Measurements from ENCODE around the gene UCHL5. TPM values are rescaled to one million over a fixed set of nuclear protein-coding genes. Genes with fewer than 3 reads are reported as not detected.
"Not testable (repeated sequence)": the region's sequence is repeated elsewhere in the genome, so short reads cannot be mapped to it uniquely, and the experiment has no call there.

UCHL5 gene
- total and polyA plus RNA-seq, 2 donors (not counting 1 experiment from before 2014, with no cell fraction given), result 7.8 to 31.5 TPM

DNA sequence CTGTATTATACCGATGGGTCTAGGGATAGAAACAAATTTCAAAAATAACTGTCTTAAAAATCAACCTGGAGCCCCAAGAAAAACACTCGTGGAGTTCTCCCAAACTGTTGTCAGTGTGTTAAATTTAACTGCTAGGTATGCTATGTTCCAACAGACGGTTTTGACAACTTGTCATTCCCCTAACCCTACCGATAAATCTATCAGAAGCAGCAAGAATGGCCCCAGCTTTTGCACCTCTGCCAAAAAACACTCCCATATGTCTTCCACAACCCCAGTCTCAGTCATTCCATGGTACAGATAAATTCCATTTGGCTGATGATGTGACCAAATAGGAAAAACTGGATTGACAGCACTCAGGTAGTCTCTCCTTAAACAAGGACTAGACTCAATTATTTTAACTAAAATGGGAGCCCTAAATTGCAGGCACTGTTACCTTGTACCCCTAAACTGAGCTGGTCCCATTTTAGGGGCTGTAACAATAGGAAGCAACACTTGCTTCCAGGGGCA is 4.9 kb downstream of the UCHL5 start:
- Histone ChIP-seq H3K9ac (ENCODE audit: low read length) (no peak overlapping the region), H2AFZ (ENCODE audit: insufficient read depth, low read depth, low read length, poor library complexity, severe bottlenecking) (no peak overlapping the region), H3K9me3 (ENCODE audit: control extremely low read depth in 1 of 3, control insufficient read depth in 2 of 3, insufficient read depth in 1 of 3, low read length in 2 of 3) (no peaks in the 10 kb centered on the region), H4K20me1 (ENCODE audit: control insufficient read depth, insufficient read depth, low read length, poor library complexity, severe bottlenecking) (peaks cover 26% of the 10 kb centered on the region), H3K36me3 (replicated peaks in 1 of 2; ENCODE audit: control extremely low read depth in 1 of 2, control insufficient read depth in 1 of 2, extremely low read depth in 1 of 2, insufficient read depth in 2 of 2, low read length in 1 of 2) (peaks cover 0 to 13% of the 10 kb centered on the region in 2 experiments), H3K4me2 (replicated peaks; ENCODE audit: low read depth, low read length, poor library complexity, severe bottlenecking) (no peak overlapping the region), H3K27me3 (replicated peaks in 1 of 4; ENCODE audit: control extremely low read depth in 1 of 4, control insufficient read depth in 3 of 4, insufficient read depth in 4 of 4, low read length in 3 of 4) (no peaks in the 10 kb centered on the region), H3K4me1 (ENCODE audit: control insufficient read depth in 2 of 2, insufficient read depth in 2 of 2, low read length in 2 of 2) (peaks cover 9 to 13% of the 10 kb centered on the region in 2 donors), H3K79me2 (ENCODE audit: control insufficient read depth, insufficient read depth, low read length) (peaks cover 66% of the 10 kb centered on the region), H3K27ac (ENCODE audit: low read length in 2 of 2) (no peak overlapping the region), H3K4me3 (ENCODE audit: control extremely low read depth in 1 of 5, extremely low read depth in 1 of 5, insufficient read depth in 1 of 5, low read depth in 2 of 5, low read length in 4 of 5) (no peak overlapping the region)
- Mint-ChIP-seq H3K9me3 (ENCODE audit: insufficient read depth) (no peaks in the 10 kb centered on the region), H3K27me3 (no peaks in the 10 kb centered on the region), H3K4me1 (peaks cover 22% of the 10 kb centered on the region), H3K27ac (no peak overlapping the region), H3K4me3 (no peak overlapping the region)
- ChIA-PET CTCF (no interaction called here), POLR2A (no interaction called here)
- DNase-seq, result no peak
- no peak for TF ChIP-seq CTCF (IDR thresholded peaks at IDR 0.05)
- no peak for TF ChIP-seq EZH2 (IDR thresholded peaks at IDR 0.05; ENCODE audit: borderline replicate concordance, insufficient read depth, low read depth, low read length, poor library complexity, severe bottlenecking)
- 100% methylated on average over 2 of the region's 4 CpGs for WGBS (ENCODE audit: insufficient coverage)
- no peak for ATAC-seq (ENCODE audit: low read depth)
- intact Hi-C loops (cut with micrococcal nuclease), result no loop called here

GRCh38 chr1:193048913-193049312 is 10.2 kb downstream of the UCHL5 start:
- H3K9me3 ChIP-seq (ENCODE audit: control extremely low read depth in 1 of 3, control insufficient read depth in 2 of 3, insufficient read depth in 1 of 3, low read length in 2 of 3); POLR2A ChIA-PET; H3K4me3 Mint-ChIP-seq; H3K4me1 ChIP-seq (ENCODE audit: control insufficient read depth in 2 of 2, insufficient read depth in 2 of 2, low read length in 2 of 2); H2AFZ ChIP-seq (ENCODE audit: insufficient read depth, low read depth, low read length, poor library complexity, severe bottlenecking); H3K27ac ChIP-seq (ENCODE audit: low read length in 2 of 2); H3K27ac Mint-ChIP-seq; H3K4me3 ChIP-seq (ENCODE audit: control extremely low read depth in 1 of 5, extremely low read depth in 1 of 5, insufficient read depth in 1 of 5, low read depth in 2 of 5, low read length in 4 of 5); intact Hi-C loops (cut with micrococcal nuclease); H3K9me3 Mint-ChIP-seq (ENCODE audit: insufficient read depth); H3K4me1 Mint-ChIP-seq; H3K27me3 ChIP-seq (replicated peaks in 1 of 4; ENCODE audit: control extremely low read depth in 1 of 4, control insufficient read depth in 3 of 4, insufficient read depth in 4 of 4, low read length in 3 of 4); ATAC-seq (ENCODE audit: low read depth); DNase-seq; H3K27me3 Mint-ChIP-seq; H3K9ac ChIP-seq (ENCODE audit: low read length); H3K4me2 ChIP-seq (replicated peaks; ENCODE audit: low read depth, low read length, poor library complexity, severe bottlenecking): not testable (repeated sequence)
- H3K36me3 ChIP-seq (replicated peaks in 1 of 2; ENCODE audit: control extremely low read depth in 1 of 2, control insufficient read depth in 1 of 2, extremely low read depth in 1 of 2, insufficient read depth in 2 of 2, low read length in 1 of 2), result peaks cover 0 to 22% of the 10 kb centered on the region in 2 experiments
- WGBS (ENCODE audit: insufficient coverage), result 100% methylated on average over 2 of the region's 5 CpGs
- H3K79me2 ChIP-seq (ENCODE audit: control insufficient read depth, insufficient read depth, low read length), result peaks cover 18% of the 10 kb centered on the region
- H4K20me1 ChIP-seq (ENCODE audit: control insufficient read depth, insufficient read depth, low read length, poor library complexity, severe bottlenecking), result peaks cover 17% of the 10 kb centered on the region
- CTCF ChIA-PET, result interaction anchor here (1.6 kb wide), 1 partner anchor 575 kb away, joined by 4 read pairs; no protein-coding TSS in a partner anchor
